Measurements from ENCODE around the gene SUCLG2. TPM values are rescaled to one million over a fixed set of nuclear protein-coding genes. Genes with fewer than 3 reads are reported as not detected.

SUCLG2 gene
- polyA plus RNA-seq, 2 of the 4 experiments (the other 2 are of a cell fraction), result 39.8 to 61.3 TPM

DNA sequence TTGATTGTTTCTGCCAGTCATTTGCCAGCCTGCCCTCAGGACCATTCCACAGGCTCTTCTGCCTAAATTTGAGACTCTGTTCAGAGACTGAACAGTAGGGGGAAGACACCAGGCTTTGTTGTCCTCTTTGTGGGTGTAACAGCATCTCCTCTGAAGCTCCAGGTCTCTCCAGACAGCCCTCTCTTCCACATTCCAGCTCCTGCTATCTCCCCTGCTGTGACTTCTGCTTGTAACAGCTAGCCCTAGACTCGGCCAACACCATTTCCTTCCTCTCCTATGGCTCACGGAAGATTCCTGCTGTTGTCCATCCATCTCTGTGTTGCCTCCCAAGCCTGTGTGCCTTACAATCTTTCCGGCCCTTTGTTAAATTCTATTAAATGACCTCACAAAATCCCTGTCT lies 40.2 kb downstream of the SUCLG2 start:
- ATAC-seq (peak in 1 of 2 experiments; percentile 59; a peak in 2 of 6 replicates), DNase-seq (ENCODE audit: low read depth in 1 of 2, low spot score in 1 of 2) (no peak), FAIRE-seq (no peak)
- 89% methylated on average over 3 of the region's 3 CpGs for WGBS (ENCODE audit: missing lambda C conversion rate)
- H3K4me2 ChIP-seq, result no peak overlapping the region
- peak overlapping the region in 1 of 2 experiments; percentile 37; a peak in 1 of 6 replicates for H3K27ac ChIP-seq
- CTCF ChIA-PET, result interaction anchor here (1.8 kb wide), 1 partner anchor 8 kb away, joined by 7 read pairs; no protein-coding TSS in a partner anchor
- peaks cover 18% of the 10 kb centered on the region for H3K4me1 ChIP-seq
- no peak for TF ChIP-seq KDM1A (IDR thresholded peaks at IDR 0.05; ENCODE audit: low read depth)
- POLR2A ChIA-PET, result no interaction called here
- 0 out of 3 replicates have a peak, but pooled peaks cover 2% of the 10 kb centered on the region for H3K9me3 ChIP-seq
- H3K4me3 ChIP-seq, result no peak overlapping the region

DNA sequence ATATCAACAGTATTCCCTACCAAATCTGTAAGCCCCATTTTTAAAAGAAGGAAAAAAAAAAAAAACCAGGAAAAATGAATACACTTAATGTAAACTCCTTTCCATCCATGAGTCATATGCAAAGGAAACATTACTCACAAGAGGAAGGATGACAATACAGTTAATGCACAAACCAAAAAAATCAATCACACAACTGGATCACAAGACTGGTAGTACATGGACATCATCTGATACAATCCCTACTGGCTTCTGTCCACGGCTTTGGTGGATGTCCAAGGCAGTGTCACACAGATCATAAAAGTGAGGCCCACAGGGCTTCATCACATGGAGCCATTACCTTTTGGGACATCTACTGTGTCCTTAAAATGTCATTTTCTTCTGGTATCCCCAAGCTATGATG lies 44.0 kb downstream of the SUCLG2 start:
- Histone ChIP-seq H3K4me1 (peaks cover 27% of the 10 kb centered on the region), H3K27ac (peak overlapping the region; percentile 58 to 80), H3K9me3 (0 out of 3 replicates have a peak, but pooled peaks cover 2% of the 10 kb centered on the region), H3K4me2 (peak overlapping the region; percentile 60), H3K4me3 (no peak overlapping the region)
- ATAC-seq (peak; percentile 60 to 64; a peak in 3 of 6 replicates), DNase-seq (ENCODE audit: low read depth in 1 of 2, low spot score in 1 of 2) (peak; percentile 13 to 63), FAIRE-seq (no peak)
- CTCF ChIA-PET, result no interaction called here
- WGBS (ENCODE audit: missing lambda C conversion rate), result 17% methylated on average over 1 of the region's 1 CpG
- POLR2A ChIA-PET, result no interaction called here
- TF ChIP-seq ZC3H11A (IDR thresholded peaks at IDR 0.05) (no peak), JUNB (IDR thresholded peaks at IDR 0.05) (peak; percentile 52), FOSL2 (IDR thresholded peaks at IDR 0.05) (peak; percentile 43; the same call in 1 of the 2 replicates), FOSL2 (CRISPR knock-in tag; IDR thresholded peaks at IDR 0.05) (peak; percentile 81)

DNA sequence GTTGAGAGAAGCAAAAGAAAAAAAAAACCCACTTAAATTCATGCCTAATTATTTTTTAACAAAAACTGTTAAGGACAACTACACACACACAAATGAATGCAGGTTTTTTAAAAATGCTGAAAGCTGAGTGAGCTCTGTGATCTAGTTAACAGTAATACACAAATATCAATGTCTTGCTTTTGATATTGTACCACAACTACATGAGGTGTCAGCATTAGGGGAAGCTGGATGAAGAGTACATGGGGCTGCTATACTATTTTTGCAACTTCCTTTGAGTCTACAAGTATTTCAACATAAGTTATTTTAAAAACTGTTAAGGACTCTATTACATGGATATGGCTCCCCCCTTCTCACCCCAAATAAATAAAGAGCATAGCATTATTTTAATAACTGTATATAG lies 44.7 kb downstream of the SUCLG2 start:
- peaks cover 34% of the 10 kb centered on the region for H3K4me1 ChIP-seq
- ATAC-seq, result no peak
- 0 out of 3 replicates have a peak, but pooled peaks cover 2% of the 10 kb centered on the region for H3K9me3 ChIP-seq
- peak overlapping the region; percentile 58 to 73; a peak in 5 of 6 replicates for H3K27ac ChIP-seq
- no peak for FAIRE-seq
- no peak overlapping the region for H3K4me3 ChIP-seq
- no peak for DNase-seq (ENCODE audit: low read depth in 1 of 2, low spot score in 1 of 2)
- peak overlapping the region; percentile 60; the same call in 1 of the 3 replicates for H3K4me2 ChIP-seq
- no peak for TF ChIP-seq RNF2 (IDR thresholded peaks at IDR 0.05; ENCODE audit: borderline replicate concordance, low read depth)
- TF ChIP-seq TP53 (CRISPR knock-in tag; IDR thresholded peaks at IDR 0.05), result no peak
- TF ChIP-seq, protein P1, sequence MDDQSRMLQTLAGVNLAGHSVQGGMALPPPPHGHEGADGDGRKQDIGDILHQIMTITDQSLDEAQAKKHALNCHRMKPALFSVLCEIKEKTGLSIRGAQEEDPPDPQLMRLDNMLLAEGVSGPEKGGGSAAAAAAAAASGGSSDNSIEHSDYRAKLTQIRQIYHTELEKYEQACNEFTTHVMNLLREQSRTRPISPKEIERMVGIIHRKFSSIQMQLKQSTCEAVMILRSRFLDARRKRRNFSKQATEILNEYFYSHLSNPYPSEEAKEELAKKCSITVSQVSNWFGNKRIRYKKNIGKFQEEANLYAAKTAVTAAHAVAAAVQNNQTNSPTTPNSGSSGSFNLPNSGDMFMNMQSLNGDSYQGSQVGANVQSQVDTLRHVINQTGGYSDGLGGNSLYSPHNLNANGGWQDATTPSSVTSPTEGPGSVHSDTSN (IDR thresholded peaks at IDR 0.05), result no peak
- TF ChIP-seq CBX2 (IDR thresholded peaks at IDR 0.05; ENCODE audit: borderline replicate concordance, low read depth), result no peak
- TF ChIP-seq RCOR1 (IDR thresholded peaks at IDR 0.05; ENCODE audit: low read depth, low read length), result no peak
- no peak for TF ChIP-seq SMC3 (IDR thresholded peaks at IDR 0.05)
- TF ChIP-seq, protein P2, sequence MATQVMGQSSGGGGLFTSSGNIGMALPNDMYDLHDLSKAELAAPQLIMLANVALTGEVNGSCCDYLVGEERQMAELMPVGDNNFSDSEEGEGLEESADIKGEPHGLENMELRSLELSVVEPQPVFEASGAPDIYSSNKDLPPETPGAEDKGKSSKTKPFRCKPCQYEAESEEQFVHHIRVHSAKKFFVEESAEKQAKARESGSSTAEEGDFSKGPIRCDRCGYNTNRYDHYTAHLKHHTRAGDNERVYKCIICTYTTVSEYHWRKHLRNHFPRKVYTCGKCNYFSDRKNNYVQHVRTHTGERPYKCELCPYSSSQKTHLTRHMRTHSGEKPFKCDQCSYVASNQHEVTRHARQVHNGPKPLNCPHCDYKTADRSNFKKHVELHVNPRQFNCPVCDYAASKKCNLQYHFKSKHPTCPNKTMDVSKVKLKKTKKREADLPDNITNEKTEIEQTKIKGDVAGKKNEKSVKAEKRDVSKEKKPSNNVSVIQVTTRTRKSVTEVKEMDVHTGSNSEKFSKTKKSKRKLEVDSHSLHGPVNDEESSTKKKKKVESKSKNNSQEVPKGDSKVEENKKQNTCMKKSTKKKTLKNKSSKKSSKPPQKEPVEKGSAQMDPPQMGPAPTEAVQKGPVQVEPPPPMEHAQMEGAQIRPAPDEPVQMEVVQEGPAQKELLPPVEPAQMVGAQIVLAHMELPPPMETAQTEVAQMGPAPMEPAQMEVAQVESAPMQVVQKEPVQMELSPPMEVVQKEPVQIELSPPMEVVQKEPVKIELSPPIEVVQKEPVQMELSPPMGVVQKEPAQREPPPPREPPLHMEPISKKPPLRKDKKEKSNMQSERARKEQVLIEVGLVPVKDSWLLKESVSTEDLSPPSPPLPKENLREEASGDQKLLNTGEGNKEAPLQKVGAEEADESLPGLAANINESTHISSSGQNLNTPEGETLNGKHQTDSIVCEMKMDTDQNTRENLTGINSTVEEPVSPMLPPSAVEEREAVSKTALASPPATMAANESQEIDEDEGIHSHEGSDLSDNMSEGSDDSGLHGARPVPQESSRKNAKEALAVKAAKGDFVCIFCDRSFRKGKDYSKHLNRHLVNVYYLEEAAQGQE (IDR thresholded peaks at IDR 0.05), result no peak
- no peak for TF ChIP-seq ESRRA (IDR thresholded peaks at IDR 0.05; ENCODE audit: borderline replicate concordance, low read length)
- TF ChIP-seq NPAS2 (CRISPR knock-in tag; IDR thresholded peaks at IDR 0.05; ENCODE audit: borderline replicate concordance), result no peak
- POLR2A ChIA-PET, result interaction anchor here (0.8 kb wide), 1 partner anchor 16 kb away, joined by 3 read pairs; no protein-coding TSS in a partner anchor
- CTCF ChIA-PET, result no interaction called here

DNA sequence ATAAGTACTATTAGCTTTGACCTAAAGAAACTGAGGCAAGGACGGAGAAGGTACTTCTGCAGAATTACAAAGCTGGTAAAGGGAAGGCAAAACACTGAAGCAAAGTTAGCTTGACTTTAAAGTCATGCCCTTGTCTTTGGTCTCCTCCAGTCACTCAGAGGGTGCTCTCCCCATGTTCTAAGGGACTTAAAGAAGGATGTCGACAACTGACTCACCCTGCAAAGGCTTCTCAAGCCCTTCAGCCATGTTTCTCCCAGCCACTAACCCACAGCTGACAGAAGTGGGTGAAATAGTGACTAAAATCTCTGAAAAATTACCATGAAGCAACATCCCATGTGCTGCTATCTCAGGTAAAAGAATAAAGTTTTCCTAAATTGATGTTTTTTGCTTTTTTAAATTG lies 46.4 kb downstream of the SUCLG2 start:
- no peak for ATAC-seq
- CTCF ChIA-PET, result no interaction called here
- TF ChIP-seq EHMT2 (IDR thresholded peaks at IDR 0.05; ENCODE audit: low read depth), result no peak
- TF ChIP-seq MAFK (IDR thresholded peaks at IDR 0.05; ENCODE audit: partially characterized antibody), result no peak
- TF ChIP-seq CBX2 (IDR thresholded peaks at IDR 0.05; ENCODE audit: borderline replicate concordance, low read depth), result no peak
- TF ChIP-seq, protein P3, sequence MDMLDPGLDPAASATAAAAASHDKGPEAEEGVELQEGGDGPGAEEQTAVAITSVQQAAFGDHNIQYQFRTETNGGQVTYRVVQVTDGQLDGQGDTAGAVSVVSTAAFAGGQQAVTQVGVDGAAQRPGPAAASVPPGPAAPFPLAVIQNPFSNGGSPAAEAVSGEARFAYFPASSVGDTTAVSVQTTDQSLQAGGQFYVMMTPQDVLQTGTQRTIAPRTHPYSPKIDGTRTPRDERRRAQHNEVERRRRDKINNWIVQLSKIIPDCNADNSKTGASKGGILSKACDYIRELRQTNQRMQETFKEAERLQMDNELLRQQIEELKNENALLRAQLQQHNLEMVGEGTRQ (IDR thresholded peaks at IDR 0.05), result no peak
- TF ChIP-seq KDM5A (IDR thresholded peaks at IDR 0.05), result no peak
- no peak for TF ChIP-seq MAZ (IDR thresholded peaks at IDR 0.05; ENCODE audit: borderline replicate concordance, low read depth, low read length)
- TF ChIP-seq ZFP36 (IDR thresholded peaks at IDR 0.05; ENCODE audit: borderline replicate concordance, partially characterized antibody), result no peak
- no peak for TF ChIP-seq EP300 (IDR thresholded peaks at IDR 0.05)
- no peak for TF ChIP-seq SMC3 (IDR thresholded peaks at IDR 0.05)
- no peak for TF ChIP-seq SREBF2 (IDR thresholded peaks at IDR 0.05)
- TF ChIP-seq, protein P4, sequence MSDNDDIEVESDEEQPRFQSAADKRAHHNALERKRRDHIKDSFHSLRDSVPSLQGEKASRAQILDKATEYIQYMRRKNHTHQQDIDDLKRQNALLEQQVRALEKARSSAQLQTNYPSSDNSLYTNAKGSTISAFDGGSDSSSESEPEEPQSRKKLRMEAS (IDR thresholded peaks at IDR 0.05), result no peak
- TF ChIP-seq ZC3H11A (IDR thresholded peaks at IDR 0.05), result no peak
- no peak for TF ChIP-seq POLR2A (IDR thresholded peaks at IDR 0.05; ENCODE audit: low read length)

More for the DNA sequence above, 46.4 kb downstream of the SUCLG2 start:
- WGBS (ENCODE audit: missing lambda C conversion rate), result 95% methylated on average over 2 of the region's 2 CpGs
- H3K9me3 ChIP-seq, result 0 out of 3 replicates have a peak, but pooled peaks cover 2% of the 10 kb centered on the region
- H3K4me3 ChIP-seq, result no peak overlapping the region
- H3K4me1 ChIP-seq, result peaks cover 44% of the 10 kb centered on the region
- H3K27ac ChIP-seq, result no peak overlapping the region
- FAIRE-seq (no peak), DNase-seq (ENCODE audit: low read depth in 1 of 2, low spot score in 1 of 2) (no peak)
- POLR2A ChIA-PET, result no interaction called here
- no peak overlapping the region for H3K4me2 ChIP-seq
